GM12878 (cell line): ENCODE results near the gene RPL29. TPM values are rescaled to one million over a fixed set of nuclear protein-coding genes. Genes with fewer than 3 reads are reported as not detected.

Experiments used
- ATAC-seq: fragments of 200-7000 bp; cut with Tn5 transposase; 3 replicates; pipeline ENCODE4 v1.9.1; 2020; ENCODE audit warnings: mild to moderate bottlenecking, moderate library complexity
- BruUV-seq: library from RNA; stranded (reverse); fragments of 400-500 nt; replicated peaks from 2 replicates; lab custom pipeline; 2021; lab: Mats Ljungman, UMichigan
- CTCF ChIA-PET: fragments of 300-600 bp; sonication (Branson Sonifier 250); formaldehyde crosslinking; extraction: SDS; loops from one replicate; lab custom pipeline; 2021; ENCODE audit warnings: inconsistent platforms; lab: Yijun Ruan, JAX
- POLR2A ChIA-PET: fragments of 350-600 bp; formaldehyde crosslinking; extraction: SDS; loops from one replicate; lab custom pipeline; 2021; ENCODE audit warnings: inconsistent platforms; lab: Charles Lee
- RAD21 ChIA-PET: fragments of 300-600 bp; sonication (Branson Sonifier 250); formaldehyde crosslinking; loops from one replicate; lab custom pipeline; 2023; ENCODE audit warnings: antibody characterized with exemption; ENCODE audit not compliant: unreplicated experiment; lab: Charles Lee
- SMC1A ChIA-PET: fragments of 300-600 bp; sonication (Branson Sonifier 250); formaldehyde crosslinking; loops from one replicate; lab custom pipeline; 2023; ENCODE audit not compliant: unreplicated experiment, uncharacterized antibody; lab: Charles Lee
- DNase-seq: peaks from one replicate; pipeline ENCODE4 v3.0.0-alpha.2; 2011; ENCODE audit warnings: low read depth, low spot score
- FAIRE-seq: peaks from 3 replicates; lab custom pipeline; 2011; peaks lifted over from hg19 to GRCh38; lab: Jason Lieb, UNC
- H2AFZ ChIP-seq: 2 replicates; pipeline ENCODE4 v1.6.0; 2011; ENCODE audit warnings: low read depth, low read length, control low read depth; ENCODE audit not compliant: control insufficient read depth
- H3K27ac ChIP-seq: 2 replicates; pipeline ENCODE4 v1.5.1; 2011; ENCODE audit warnings: control low read depth; ENCODE audit not compliant: control insufficient read depth, insufficient read depth
- H3K27me3 ChIP-seq, 2 experiments: replicated peaks in 1 of 2; 2 replicates each; pipeline versions ENCODE4 v1.6.0 to v1.6.1; 2011; ENCODE audit warnings: low read length in 1 of 2; ENCODE audit not compliant: control insufficient read depth in 2 of 2, insufficient read depth in 2 of 2
- H3K36me3 ChIP-seq, 2 experiments: 2 replicates each; pipeline ENCODE4 v1.5.1; 2011; ENCODE audit warnings: low read length in 1 of 2; ENCODE audit not compliant: control insufficient read depth in 2 of 2, insufficient read depth in 2 of 2
- H3K4me1 ChIP-seq: 2 replicates; pipeline ENCODE4 v1.6.1; 2011; ENCODE audit warnings: mild to moderate bottlenecking, low read length, moderate library complexity, mixed read lengths; ENCODE audit not compliant: control insufficient read depth, insufficient read depth
- H3K4me2 ChIP-seq: 2 replicates; pipeline ENCODE4 v1.6.0; 2011; ENCODE audit warnings: control low read depth; ENCODE audit not compliant: control insufficient read depth, insufficient read depth
- H3K4me3 ChIP-seq: fragments of 200-600 bp; sonication (generic); 2 replicates; pipeline ENCODE4 v1.5.1; 2016
- H3K79me2 ChIP-seq: 2 replicates; pipeline ENCODE4 v1.6.0; 2011; ENCODE audit warnings: low read length; ENCODE audit not compliant: control insufficient read depth, insufficient read depth
- H3K9ac ChIP-seq: 2 replicates; pipeline ENCODE4 v1.8.0; 2011; ENCODE audit warnings: low read length, control low read depth, mixed read lengths; ENCODE audit not compliant: control insufficient read depth, insufficient read depth
- H3K9me3 ChIP-seq: replicated peaks from 3 replicates; pipeline ENCODE4 v1.5.1; 2011; ENCODE audit warnings: mild to moderate bottlenecking, low read length; ENCODE audit not compliant: control insufficient read depth, insufficient read depth
- H4K20me1 ChIP-seq: 2 replicates; pipeline ENCODE4 v1.6.0; 2011; ENCODE audit not compliant: control insufficient read depth, insufficient read depth
- BCLAF1 ChIP-seq: fragments of 450-650 bp; IDR thresholded peaks from 2 replicates; pipeline ENCODE4 v1.6.1; 2017; ENCODE audit warnings: antibody characterized with exemption, mild to moderate bottlenecking, moderate library complexity
- CHD1 ChIP-seq: IDR thresholded peaks from 2 replicates; pipeline ENCODE4 v1.6.1; 2012; ENCODE audit warnings: low read depth, low read length, improper control_type of control experiment
- E2F4 ChIP-seq: IDR thresholded peaks from 2 replicates; pipeline ENCODE4 v1.6.1; 2012; ENCODE audit warnings: low read depth, low read length, improper control_type of control experiment
- ESRRA ChIP-seq: IDR thresholded peaks from 2 replicates; pipeline ENCODE4 v1.6.1; 2012; ENCODE audit warnings: mild to moderate bottlenecking, low read length, improper control_type of control experiment
- FOXM1 ChIP-seq: IDR thresholded peaks from 2 replicates; pipeline ENCODE4 v1.6.1; 2012; ENCODE audit warnings: low read depth, mild to moderate bottlenecking, inconsistent platforms, low read length, moderate library complexity
- HDGF ChIP-seq: fragments of 450-650 bp; IDR thresholded peaks from 2 replicates; pipeline ENCODE4 v1.6.1; 2016; ENCODE audit warnings: antibody characterized with exemption
- JUND ChIP-seq: IDR thresholded peaks from 2 replicates; pipeline ENCODE4 v1.6.1; 2012; ENCODE audit warnings: low read depth, mild to moderate bottlenecking, low read length, improper control_type of control experiment, moderate library complexity
- MLLT1 ChIP-seq: fragments of 450-650 bp; IDR thresholded peaks from 2 replicates; pipeline ENCODE4 v1.6.1; 2016; ENCODE audit warnings: mild to moderate bottlenecking
- NBN ChIP-seq: fragments of 450-650 bp; IDR thresholded peaks from 2 replicates; pipeline ENCODE4 v1.6.1; 2016
- NFIC ChIP-seq: IDR thresholded peaks from 2 replicates; pipeline ENCODE4 v1.6.1; 2012; ENCODE audit warnings: low read depth, mild to moderate bottlenecking, inconsistent platforms, low read length, moderate library complexity
- POLR2AphosphoS2 ChIP-seq: IDR thresholded peaks from 2 replicates; pipeline ENCODE4 v1.6.1; 2011; ENCODE audit warnings: low read depth, mild to moderate bottlenecking, low read length, improper control_type of control experiment, moderate library complexity
- RAD51 ChIP-seq: fragments of 450-650 bp; IDR thresholded peaks from 2 replicates; pipeline ENCODE4 v1.6.1; 2016; ENCODE audit warnings: moderate library complexity, mild to moderate bottlenecking, inconsistent platforms
- SMAD1 ChIP-seq: fragments of 450-650 bp; IDR thresholded peaks from 2 replicates; pipeline ENCODE4 v1.6.1; 2018; ENCODE audit warnings: mild to moderate bottlenecking, low read depth; ENCODE audit not compliant: partially characterized antibody
- SREBF1 ChIP-seq: IDR thresholded peaks from 2 replicates; pipeline ENCODE4 v1.6.1; 2012; ENCODE audit warnings: mild to moderate bottlenecking, low read length
- YY1 ChIP-seq: IDR thresholded peaks from 2 replicates; pipeline ENCODE4 v1.6.1; 2011; ENCODE audit warnings: low read depth, mild to moderate bottlenecking, low read length
- ZBED1 ChIP-seq: IDR thresholded peaks from 2 replicates; pipeline ENCODE4 v1.6.1; 2016; ENCODE audit warnings: borderline replicate concordance
- ZZZ3 ChIP-seq: IDR thresholded peaks from 2 replicates; pipeline ENCODE4 v1.6.1; 2011; ENCODE audit warnings: low read depth; ENCODE audit not compliant: control insufficient read depth, insufficient read length
- WGBS: methylation state at CpG from one replicate; pipeline ENCODE4 v1.1.6; 2016; ENCODE audit warnings: low lambda C conversion rate; ENCODE audit not compliant: insufficient replicate concordance, insufficient coverage; ENCODE audit errors: missing lambda C conversion rate; 5-methylcytosine and 5-hydroxymethylcytosine counted together
- in situ Hi-C: fragments of 300-500 bp; cut with MboI; formaldehyde crosslinking; loops from 9 replicates; pipeline ENCODE4 v1.14.3; 2018; ENCODE audit warnings: mixed read lengths
- intact Hi-C: fragments of 100-400 bp; cut with micrococcal nuclease; formaldehyde crosslinking; loops from one replicate; pipeline ENCODE4 v1.14.2; 2022; ENCODE audit not compliant: unreplicated experiment
- polyA plus RNA-seq, 11 experiments: library from polyadenylated mRNA; depleted of rRNA in 4 of 11; unstranded in 6 of 11; stranded (reverse) in 5 of 11; fragments of >200 nt; fragmentation: Nextera tagmentation in 4 of 11; fragmentation: Illumina TruSeq in 1 of 11; extraction: Ambion mirVana in 4 of 11; extraction: Trizol in 1 of 11; gene quantifications; 1 replicate in 1 of 11; 2 replicates in 10 of 11; pipeline versions ENCODE4 v1.2.1 to v1.2.3, GENCODE V29; 2011 to 2016; ENCODE audit warnings: inconsistent platforms in 2 of 11, missing spikeins in 2 of 11, low read depth in 1 of 11
- total RNA-seq, 4 experiments: library from RNA; depleted of rRNA in 3 of 4; stranded (reverse); fragments of >200 nt in 3 of 4; fragmentation: Illumina TruSeq in 1 of 4; extraction: Trizol in 1 of 4; gene quantifications; 2 replicates each; pipeline versions ENCODE4 v1.2.1 to v1.2.3, GENCODE V29; 2013 to 2021

RPL29 gene
- total and polyA plus RNA-seq, 10 of the 15 experiments (the other 5 are each of a cell fraction or from before 2014, with no cell fraction given) = 1,053 to 2,477 (median 1,657) TPM

- TF ChIP-seq NBN (no peak), CHD1 (no peak), FOXM1 (no peak), SREBF1 (no peak), YY1 (no peak)
- TF ChIP-seq, all 136 proteins: peak for 3
These were observed 21.3 kb downstream of the RPL29 start (continued) for GRCh38 chr3:51974277-51974962.

- H3K4me3 ChIP-seq = no peak overlapping the region
- FAIRE-seq (no peak), DNase-seq (no peak), ATAC-seq (no peak)
- in situ Hi-C loops (no loop called here), intact Hi-C loops (no loop called here)
- no peaks in the 10 kb centered on the region for H3K9me3 ChIP-seq
- no peaks in the 10 kb centered on the region for H3K36me3 ChIP-seq
- H3K27me3 ChIP-seq = no peaks in the 10 kb centered on the region
- ChIA-PET POLR2A (no interaction called here), SMC1A (interaction anchor here (5.2 kb wide), 1 partner anchor 29 kb away, joined by 33 read pairs; the partner anchor contains the start of genes PARP3 and RRP9), RAD21 (no interaction called here), CTCF (interaction anchor here (1.8 kb wide), 1 partner anchor 28 kb away, joined by 7 read pairs; no protein-coding TSS in a partner anchor)
- H3K9ac ChIP-seq = no peak overlapping the region
- no peaks in the 10 kb centered on the region for H4K20me1 ChIP-seq
- WGBS = 91% methylated on average over 11 of the region's 11 CpGs
- H3K4me1 ChIP-seq = peaks cover 20% of the 10 kb centered on the region
- no TSS peak for BruUV-seq
- H3K79me2 ChIP-seq = peaks cover 5% of the 10 kb centered on the region; the same call in 1 of the 2 replicates
- no peak overlapping the region for H3K27ac ChIP-seq
- H3K4me2 ChIP-seq = no peak overlapping the region
- H2AFZ ChIP-seq = no peak overlapping the region
- TF ChIP-seq SMAD1 = no peak
- no peak for TF ChIP-seq ZZZ3
- TF ChIP-seq RAD51 = no peak
- TF ChIP-seq MLLT1 = no peak
- TF ChIP-seq NFIC = no peak
- no peak for TF ChIP-seq JUND
- no peak for TF ChIP-seq ESRRA
- no peak for TF ChIP-seq E2F4
- TF ChIP-seq POLR2AphosphoS2 = no peak
- TF ChIP-seq ZBED1 = no peak
- no peak for TF ChIP-seq BCLAF1
- no peak for TF ChIP-seq HDGF
These were observed 24.3 kb downstream of the RPL29 start for GRCh38 chr3:51971350-51971749.
